Uterus (tissue), 2 donors: ENCODE results near the gene DPH6.

Experiments
- POLR2A ChIP-seq, 2 donors: fragments of 450-650 bp; IDR thresholded peaks; one replicate each; pipeline ENCODE4 v1.6.1; 2016; ENCODE audit warnings: antibody characterized with exemption in 2 of 2, mild to moderate bottlenecking in 1 of 2, moderate library complexity in 1 of 2
- TF ChIP-seq, protein P1 (sequence below), 4 experiments: fragments of 200-600 bp in 2 of 4; fragments of 450-650 bp in 2 of 4; sonication (generic) in 2 of 4; IDR thresholded peaks; one replicate each; pipeline ENCODE4 v1.5.1; 2016 to 2019; ENCODE audit warnings: antibody characterized with exemption in 4 of 4, mild to moderate bottlenecking in 2 of 4, moderate library complexity in 1 of 4

- TF ChIP-seq, protein P1, sequence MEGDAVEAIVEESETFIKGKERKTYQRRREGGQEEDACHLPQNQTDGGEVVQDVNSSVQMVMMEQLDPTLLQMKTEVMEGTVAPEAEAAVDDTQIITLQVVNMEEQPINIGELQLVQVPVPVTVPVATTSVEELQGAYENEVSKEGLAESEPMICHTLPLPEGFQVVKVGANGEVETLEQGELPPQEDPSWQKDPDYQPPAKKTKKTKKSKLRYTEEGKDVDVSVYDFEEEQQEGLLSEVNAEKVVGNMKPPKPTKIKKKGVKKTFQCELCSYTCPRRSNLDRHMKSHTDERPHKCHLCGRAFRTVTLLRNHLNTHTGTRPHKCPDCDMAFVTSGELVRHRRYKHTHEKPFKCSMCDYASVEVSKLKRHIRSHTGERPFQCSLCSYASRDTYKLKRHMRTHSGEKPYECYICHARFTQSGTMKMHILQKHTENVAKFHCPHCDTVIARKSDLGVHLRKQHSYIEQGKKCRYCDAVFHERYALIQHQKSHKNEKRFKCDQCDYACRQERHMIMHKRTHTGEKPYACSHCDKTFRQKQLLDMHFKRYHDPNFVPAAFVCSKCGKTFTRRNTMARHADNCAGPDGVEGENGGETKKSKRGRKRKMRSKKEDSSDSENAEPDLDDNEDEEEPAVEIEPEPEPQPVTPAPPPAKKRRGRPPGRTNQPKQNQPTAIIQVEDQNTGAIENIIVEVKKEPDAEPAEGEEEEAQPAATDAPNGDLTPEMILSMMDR (IDR thresholded peaks at IDR 0.05) = no peak
- TF ChIP-seq POLR2A (IDR thresholded peaks at IDR 0.05) = no peak
Measured at GRCh38 chr15:35362195-35362829, 183.7 kb downstream of the DPH6 start.
